ENCODE measurements around the gene OR13G1.
"Not testable (repeated sequence)": the region's sequence is repeated elsewhere in the genome, so short reads cannot be mapped to it uniquely, and the experiment has no call there.

Gene OR13G1, protein sequence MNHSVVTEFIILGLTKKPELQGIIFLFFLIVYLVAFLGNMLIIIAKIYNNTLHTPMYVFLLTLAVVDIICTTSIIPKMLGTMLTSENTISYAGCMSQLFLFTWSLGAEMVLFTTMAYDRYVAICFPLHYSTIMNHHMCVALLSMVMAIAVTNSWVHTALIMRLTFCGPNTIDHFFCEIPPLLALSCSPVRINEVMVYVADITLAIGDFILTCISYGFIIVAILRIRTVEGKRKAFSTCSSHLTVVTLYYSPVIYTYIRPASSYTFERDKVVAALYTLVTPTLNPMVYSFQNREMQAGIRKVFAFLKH

DNA sequence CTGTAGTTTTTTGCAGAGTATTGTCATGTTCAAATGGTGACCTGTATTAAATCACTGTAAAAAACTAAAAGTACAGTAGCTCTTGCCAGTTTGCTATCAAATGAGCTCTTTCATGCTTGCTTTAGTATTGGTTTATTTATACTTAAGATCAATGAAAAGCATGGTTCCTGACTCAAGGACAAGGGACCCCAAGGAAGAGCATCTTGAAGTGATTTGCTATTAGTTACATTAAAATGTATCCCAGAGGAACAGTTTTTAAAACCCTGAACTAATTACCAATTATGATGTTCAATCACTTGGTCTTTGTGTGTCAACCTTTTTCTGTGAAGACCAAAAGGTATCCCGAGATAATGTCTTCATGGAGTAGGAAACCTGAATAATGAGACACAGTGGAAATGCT is at the start of gene OR13G1:
Gene OR13G1 (minus strand): TSS at position 101 of the 400 bp plus-strand sequence. CDS start 6,698 bp downstream, outside the sequence.
- Histone ChIP-seq H3K4me1 (ENCODE audit: insufficient read depth, poor library complexity, severe bottlenecking) (no peaks in the 10 kb centered on the region), H3K9me3 (ENCODE audit: severe bottlenecking) (no peaks in the 10 kb centered on the region), H3K36me3 (ENCODE audit: low read depth) (no peaks in the 10 kb centered on the region), H3K27ac (ENCODE audit: poor library complexity, severe bottlenecking) (no peak within 1 kb of the TSS), H3K4me3 (ENCODE audit: severe bottlenecking) (no peak within 1 kb of the TSS), H3K27me3 (ENCODE audit: insufficient read depth, poor library complexity, severe bottlenecking) (no peaks in the 10 kb centered on the region)
- TF ChIP-seq, protein P1, sequence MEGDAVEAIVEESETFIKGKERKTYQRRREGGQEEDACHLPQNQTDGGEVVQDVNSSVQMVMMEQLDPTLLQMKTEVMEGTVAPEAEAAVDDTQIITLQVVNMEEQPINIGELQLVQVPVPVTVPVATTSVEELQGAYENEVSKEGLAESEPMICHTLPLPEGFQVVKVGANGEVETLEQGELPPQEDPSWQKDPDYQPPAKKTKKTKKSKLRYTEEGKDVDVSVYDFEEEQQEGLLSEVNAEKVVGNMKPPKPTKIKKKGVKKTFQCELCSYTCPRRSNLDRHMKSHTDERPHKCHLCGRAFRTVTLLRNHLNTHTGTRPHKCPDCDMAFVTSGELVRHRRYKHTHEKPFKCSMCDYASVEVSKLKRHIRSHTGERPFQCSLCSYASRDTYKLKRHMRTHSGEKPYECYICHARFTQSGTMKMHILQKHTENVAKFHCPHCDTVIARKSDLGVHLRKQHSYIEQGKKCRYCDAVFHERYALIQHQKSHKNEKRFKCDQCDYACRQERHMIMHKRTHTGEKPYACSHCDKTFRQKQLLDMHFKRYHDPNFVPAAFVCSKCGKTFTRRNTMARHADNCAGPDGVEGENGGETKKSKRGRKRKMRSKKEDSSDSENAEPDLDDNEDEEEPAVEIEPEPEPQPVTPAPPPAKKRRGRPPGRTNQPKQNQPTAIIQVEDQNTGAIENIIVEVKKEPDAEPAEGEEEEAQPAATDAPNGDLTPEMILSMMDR (IDR thresholded peaks at IDR 0.05; ENCODE audit: poor library complexity, severe bottlenecking) = no peak
- no peak for ATAC-seq (ENCODE audit: low read depth)
- DNase-seq (ENCODE audit: low spot score) = no peak

DNA sequence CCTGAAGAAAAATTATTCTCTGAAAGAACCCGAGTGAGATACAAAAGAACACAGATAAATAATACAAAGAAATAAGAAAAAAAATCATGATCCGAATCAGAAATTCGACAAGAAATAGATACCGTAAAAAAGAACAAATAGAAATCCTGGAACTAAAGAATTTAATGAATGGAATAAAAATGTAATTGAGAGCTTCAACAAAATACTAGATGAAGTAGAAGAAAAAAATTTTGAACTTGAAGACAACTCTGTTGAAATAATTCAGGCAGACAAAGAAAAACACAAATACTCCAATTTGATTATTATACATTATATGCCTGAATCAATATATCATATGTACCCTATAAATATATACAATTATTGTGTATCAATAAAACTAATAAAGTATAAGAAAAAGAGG is 41.7 kb upstream of the OR13G1 start:
- H3K36me3 ChIP-seq (ENCODE audit: low read depth) = no peaks in the 10 kb centered on the region
- TF ChIP-seq, protein P1 (IDR thresholded peaks at IDR 0.05; ENCODE audit: poor library complexity, severe bottlenecking) = no peak
- H3K9me3 ChIP-seq (ENCODE audit: severe bottlenecking) = no peaks in the 10 kb centered on the region
- DNase-seq (ENCODE audit: low spot score) (no peak), ATAC-seq (ENCODE audit: low read depth) (no peak)
- H3K4me1 ChIP-seq (ENCODE audit: insufficient read depth, poor library complexity, severe bottlenecking) = no peaks in the 10 kb centered on the region
- no peak overlapping the region for H3K27ac ChIP-seq (ENCODE audit: poor library complexity, severe bottlenecking)
- no peak overlapping the region for H3K4me3 ChIP-seq (ENCODE audit: severe bottlenecking)
- no peaks in the 10 kb centered on the region for H3K27me3 ChIP-seq (ENCODE audit: insufficient read depth, poor library complexity, severe bottlenecking)

DNA sequence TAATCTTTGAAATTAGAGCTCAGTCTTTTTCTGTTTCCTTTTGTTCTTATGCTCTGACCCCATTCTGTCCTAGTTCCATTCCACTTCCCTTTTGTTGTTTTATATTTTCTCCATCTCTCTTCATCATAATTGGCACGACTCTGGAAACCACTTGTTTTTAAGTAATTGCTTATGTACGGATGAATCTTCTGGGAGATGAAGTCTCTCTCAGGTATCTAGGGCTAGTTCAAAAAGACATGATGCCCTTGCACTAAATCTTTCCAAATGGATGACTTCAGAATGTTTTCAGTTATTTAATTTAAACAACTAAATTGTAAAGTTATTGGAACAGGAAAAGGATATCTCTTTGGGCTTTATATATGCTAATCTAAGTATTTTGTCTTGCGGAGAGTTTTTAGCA is 37.0 kb upstream of the OR13G1 start, which contains the start of gene OR6F1:
Gene OR6F1 (minus strand): TSS at position 101 of the 400 bp plus-strand sequence. CDS start 3,891 bp downstream, outside the sequence.
- H3K9me3 ChIP-seq (ENCODE audit: severe bottlenecking) = no peaks in the 10 kb centered on the region
- no peaks in the 10 kb centered on the region for H3K36me3 ChIP-seq (ENCODE audit: low read depth)
- DNase-seq (ENCODE audit: low spot score) (no peak), ATAC-seq (ENCODE audit: low read depth) (no peak)
- H3K4me3 ChIP-seq (ENCODE audit: severe bottlenecking) = no peak within 1 kb of the TSS
- H3K27ac ChIP-seq (ENCODE audit: poor library complexity, severe bottlenecking) = no peak within 1 kb of the TSS
- TF ChIP-seq, protein P1 (IDR thresholded peaks at IDR 0.05; ENCODE audit: poor library complexity, severe bottlenecking) = no peak
- no peaks in the 10 kb centered on the region for H3K27me3 ChIP-seq (ENCODE audit: insufficient read depth, poor library complexity, severe bottlenecking)
- H3K4me1 ChIP-seq (ENCODE audit: insufficient read depth, poor library complexity, severe bottlenecking) = no peaks in the 10 kb centered on the region

DNA sequence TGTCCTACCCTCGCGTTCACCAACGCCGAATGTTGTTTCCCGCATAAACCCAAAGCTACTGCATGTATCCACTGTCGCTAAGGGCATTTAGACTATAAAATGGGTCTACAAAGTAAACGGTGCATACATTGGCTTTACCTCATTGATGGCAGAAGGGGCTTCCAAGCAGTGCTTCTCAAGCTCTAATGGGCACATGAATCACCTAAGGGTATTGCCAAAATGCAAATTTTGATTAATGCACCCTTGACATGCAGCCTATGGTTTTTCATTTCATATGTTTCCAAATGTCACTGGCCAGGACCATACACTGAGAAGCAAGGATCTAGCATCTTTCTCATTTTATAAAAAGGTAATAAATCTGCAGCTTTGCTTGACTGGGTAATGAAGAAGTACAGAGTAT is 34.2 kb upstream of the OR13G1 start:
- no peak overlapping the region for H3K4me3 ChIP-seq (ENCODE audit: severe bottlenecking)
- DNase-seq (ENCODE audit: low spot score) (no peak), ATAC-seq (ENCODE audit: low read depth) (no peak)
- H3K27ac ChIP-seq (ENCODE audit: poor library complexity, severe bottlenecking) = no peak overlapping the region
- H3K27me3 ChIP-seq (ENCODE audit: insufficient read depth, poor library complexity, severe bottlenecking) = no peaks in the 10 kb centered on the region
- no peaks in the 10 kb centered on the region for H3K9me3 ChIP-seq (ENCODE audit: severe bottlenecking)
- H3K4me1 ChIP-seq (ENCODE audit: insufficient read depth, poor library complexity, severe bottlenecking) = no peaks in the 10 kb centered on the region
- H3K36me3 ChIP-seq (ENCODE audit: low read depth) = no peaks in the 10 kb centered on the region
- TF ChIP-seq, protein P1 (IDR thresholded peaks at IDR 0.05; ENCODE audit: poor library complexity, severe bottlenecking) = no peak

DNA sequence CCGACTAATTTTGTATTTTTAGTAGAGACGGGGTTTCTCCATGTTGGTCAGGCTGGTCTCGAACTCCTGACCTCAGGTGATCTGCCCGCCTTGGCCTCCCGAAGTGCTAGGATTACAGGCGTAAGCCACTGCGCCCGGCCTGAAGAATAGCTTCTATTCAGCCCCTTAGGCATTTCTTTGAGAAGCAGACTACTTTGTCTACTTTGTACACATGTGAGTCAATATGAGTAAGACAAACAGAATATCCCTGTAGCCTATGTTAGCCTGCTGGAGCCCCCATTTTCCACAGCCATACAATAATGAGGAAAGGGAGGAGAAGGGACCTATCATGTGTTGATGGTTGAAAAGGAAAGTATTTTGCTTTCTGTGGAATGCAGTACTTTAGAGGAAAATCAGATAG is 31.1 kb upstream of the OR13G1 start:
- H3K27ac ChIP-seq (ENCODE audit: poor library complexity, severe bottlenecking); DNase-seq (ENCODE audit: low spot score); H3K9me3 ChIP-seq (ENCODE audit: severe bottlenecking); H3K27me3 ChIP-seq (ENCODE audit: insufficient read depth, poor library complexity, severe bottlenecking); H3K4me3 ChIP-seq (ENCODE audit: severe bottlenecking); H3K4me1 ChIP-seq (ENCODE audit: insufficient read depth, poor library complexity, severe bottlenecking); ATAC-seq (ENCODE audit: low read depth); H3K36me3 ChIP-seq (ENCODE audit: low read depth): not testable (repeated sequence)

All from RWPE2 (cell line).